ENCODE results near the gene ERBB4. TPM values are rescaled to one million over a fixed set of nuclear protein-coding genes. Genes with fewer than 3 reads are reported as not detected.

The ERBB4 gene
- total and polyA plus RNA-seq, 9 donors = 0.08 to 22.3 (median 1.2) TPM

DNA sequence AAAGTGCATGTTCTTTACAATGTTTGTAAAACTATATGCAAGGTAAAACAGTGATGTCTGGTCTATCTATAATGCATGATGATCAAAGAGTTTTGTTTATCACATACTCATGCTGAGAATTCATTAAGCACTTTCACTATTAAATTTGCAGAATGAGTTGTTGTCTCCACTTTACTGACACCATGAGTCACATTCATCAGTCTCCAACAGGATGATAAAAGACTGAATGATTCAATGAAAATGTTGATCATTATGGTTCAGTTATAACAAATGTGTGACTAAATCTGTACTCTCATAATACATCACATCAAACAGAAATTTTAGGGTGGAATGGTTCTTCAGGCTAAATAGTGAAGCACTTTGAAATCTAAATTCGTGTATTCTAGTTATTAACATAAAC, 129.0 kb downstream of the ERBB4 start:
- no peak for TF ChIP-seq CTCF (IDR thresholded peaks at IDR 0.05)
- Histone ChIP-seq H3K4me1 (ENCODE audit: insufficient read depth) (no peaks in the 10 kb centered on the region), H3K9me3 (no peaks in the 10 kb centered on the region), H3K27ac (no peak overlapping the region), H3K36me3 (no peaks in the 10 kb centered on the region), H3K27me3 (no peaks in the 10 kb centered on the region), H3K4me3 (no peak overlapping the region)
- intact Hi-C loops (cut with DNase I) = no loop called here
- DNase-seq = no peak
- 39 to 46% (median 46%) methylated on average over 1 of the region's 1 CpG for WGBS, 3 donors

DNA sequence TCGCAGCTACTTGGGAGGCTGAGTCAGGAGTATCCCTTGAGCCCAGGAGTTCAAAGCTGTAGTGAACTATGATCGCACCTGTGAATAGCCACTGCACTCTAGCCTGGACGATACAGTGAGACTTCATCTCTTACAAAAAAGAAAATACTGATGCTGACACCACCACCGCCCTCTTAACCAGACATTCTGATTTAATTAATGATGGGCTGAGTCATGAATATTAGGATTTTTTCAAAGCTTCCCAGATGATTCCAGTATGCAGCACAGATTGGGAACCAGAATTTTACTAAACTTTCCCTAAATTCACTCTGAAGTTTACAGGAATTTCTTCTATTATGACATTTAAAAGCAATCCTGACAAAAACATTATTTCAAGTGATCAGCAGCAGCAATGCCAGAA, 130.1 kb downstream of the ERBB4 start:
- Histone ChIP-seq H3K36me3 (no peaks in the 10 kb centered on the region), H3K4me3 (no peak overlapping the region), H3K9me3 (no peaks in the 10 kb centered on the region), H3K4me1 (ENCODE audit: insufficient read depth) (no peaks in the 10 kb centered on the region), H3K27me3 (no peaks in the 10 kb centered on the region), H3K27ac (no peak overlapping the region)
- intact Hi-C loops (cut with DNase I) = no loop called here
- 72 to 86% (median 73%) methylated on average over 4 of the region's 4 CpGs for WGBS, 3 donors
- TF ChIP-seq EP300 (IDR thresholded peaks at IDR 0.05) (no peak), POLR2A (IDR thresholded peaks at IDR 0.05) (no peak), CTCF (IDR thresholded peaks at IDR 0.05) (no peak)
- no peak for DNase-seq

DNA sequence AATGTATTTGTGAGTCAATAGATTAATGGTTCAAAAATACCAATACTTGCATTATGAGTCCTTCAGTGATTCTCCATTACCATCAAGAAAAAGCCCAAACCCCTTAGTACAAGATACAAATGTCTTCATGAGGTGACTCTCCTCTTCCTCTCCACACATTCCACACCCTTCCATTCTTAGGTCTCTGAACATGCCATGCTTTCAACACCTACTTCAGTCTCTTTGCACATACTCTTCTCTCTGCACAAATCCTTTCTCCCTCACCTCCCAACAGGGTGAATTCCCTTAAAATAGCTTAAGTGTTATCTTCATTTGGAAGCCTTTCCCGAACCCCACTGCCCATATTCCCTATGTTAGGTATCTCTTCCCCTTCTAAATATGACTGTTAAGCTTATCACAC, 131.9 kb downstream of the ERBB4 start:
- TF ChIP-seq EP300 (IDR thresholded peaks at IDR 0.05) = no peak
- TF ChIP-seq POLR2A (IDR thresholded peaks at IDR 0.05) = no peak
- TF ChIP-seq CTCF (IDR thresholded peaks at IDR 0.05) = no peak
- Histone ChIP-seq H3K36me3 (no peaks in the 10 kb centered on the region), H3K27me3 (no peaks in the 10 kb centered on the region), H3K4me1 (ENCODE audit: insufficient read depth) (no peaks in the 10 kb centered on the region), H3K9me3 (no peaks in the 10 kb centered on the region), H3K4me3 (no peak overlapping the region), H3K27ac (no peak overlapping the region)
- intact Hi-C loops (cut with DNase I) = no loop called here
- WGBS, 3 donors = 65 to 85% (median 72%) methylated on average over 1 of the region's 1 CpG
- DNase-seq = no peak

DNA sequence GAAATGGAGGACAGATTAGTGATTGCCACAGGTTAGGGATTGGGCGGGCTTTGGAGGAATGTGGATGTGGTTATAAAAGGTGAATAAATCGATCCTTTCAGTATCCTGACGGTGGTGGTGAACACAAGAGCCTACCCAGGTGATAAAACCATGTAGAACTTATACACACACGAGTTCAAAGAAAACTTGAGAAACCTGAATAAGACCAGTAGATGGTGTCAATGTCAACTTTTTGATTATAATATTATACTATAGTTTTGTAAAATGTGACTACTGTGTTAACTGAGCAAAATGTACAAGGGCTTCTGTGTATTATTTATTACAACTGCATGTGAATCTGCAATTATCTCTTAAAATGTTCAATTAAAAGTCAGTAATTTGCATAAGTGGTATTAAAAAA, 136.3 kb downstream of the ERBB4 start:
- H3K4me1 ChIP-seq (ENCODE audit: insufficient read depth) = no peaks in the 10 kb centered on the region
- DNase-seq = no peak
- intact Hi-C loops (cut with DNase I) = no loop called here
- TF ChIP-seq EP300 (IDR thresholded peaks at IDR 0.05) = no peak
- no peak for TF ChIP-seq CTCF (IDR thresholded peaks at IDR 0.05)
- no peak for TF ChIP-seq POLR2A (IDR thresholded peaks at IDR 0.05)
- no peak overlapping the region for H3K4me3 ChIP-seq
- no peak overlapping the region for H3K27ac ChIP-seq
- H3K9me3 ChIP-seq = no peaks in the 10 kb centered on the region
- H3K27me3 ChIP-seq = no peaks in the 10 kb centered on the region
- H3K36me3 ChIP-seq = no peaks in the 10 kb centered on the region
- WGBS, 3 donors = 64 to 72% (median 71%) methylated on average over 4 of the region's 4 CpGs

- Histone ChIP-seq H3K4me1 (ENCODE audit: insufficient read depth) (no peaks in the 10 kb centered on the region), H3K36me3 (no peaks in the 10 kb centered on the region), H3K27me3 (no peaks in the 10 kb centered on the region), H3K9me3 (no peaks in the 10 kb centered on the region), H3K27ac (no peak overlapping the region), H3K4me3 (no peak overlapping the region)
- intact Hi-C loops (cut with DNase I) = no loop called here
- 86 to 92% (median 86%) methylated on average over 1 of the region's 1 CpG for WGBS, 3 donors
- DNase-seq = no peak
- TF ChIP-seq EP300 (IDR thresholded peaks at IDR 0.05) = no peak
- TF ChIP-seq POLR2A (IDR thresholded peaks at IDR 0.05) = no peak
- TF ChIP-seq CTCF (IDR thresholded peaks at IDR 0.05) = no peak
These were observed 140.3 kb downstream of the ERBB4 start for GRCh38 chr2:212398316-212398715.

All from ovary (tissue), 9 donors.